NB4 (cell line): ENCODE results near the gene PCSK7.
A peak's percentile ranks its signal among the peaks of the same experiment; 100 is the strongest.

Experiments
- POLR2A ChIP-seq: IDR thresholded peaks from 2 replicates; pipeline ENCODE4 v1.6.1; 2011; ENCODE audit warnings: mild to moderate bottlenecking; ENCODE audit not compliant: insufficient read length; ENCODE audit errors: extremely low read depth
- TF ChIP-seq, protein P1 (sequence below): IDR thresholded peaks from one replicate; pipeline ENCODE4 v1.5.1; 2012; ENCODE audit warnings: low read depth, low read length

DNA sequence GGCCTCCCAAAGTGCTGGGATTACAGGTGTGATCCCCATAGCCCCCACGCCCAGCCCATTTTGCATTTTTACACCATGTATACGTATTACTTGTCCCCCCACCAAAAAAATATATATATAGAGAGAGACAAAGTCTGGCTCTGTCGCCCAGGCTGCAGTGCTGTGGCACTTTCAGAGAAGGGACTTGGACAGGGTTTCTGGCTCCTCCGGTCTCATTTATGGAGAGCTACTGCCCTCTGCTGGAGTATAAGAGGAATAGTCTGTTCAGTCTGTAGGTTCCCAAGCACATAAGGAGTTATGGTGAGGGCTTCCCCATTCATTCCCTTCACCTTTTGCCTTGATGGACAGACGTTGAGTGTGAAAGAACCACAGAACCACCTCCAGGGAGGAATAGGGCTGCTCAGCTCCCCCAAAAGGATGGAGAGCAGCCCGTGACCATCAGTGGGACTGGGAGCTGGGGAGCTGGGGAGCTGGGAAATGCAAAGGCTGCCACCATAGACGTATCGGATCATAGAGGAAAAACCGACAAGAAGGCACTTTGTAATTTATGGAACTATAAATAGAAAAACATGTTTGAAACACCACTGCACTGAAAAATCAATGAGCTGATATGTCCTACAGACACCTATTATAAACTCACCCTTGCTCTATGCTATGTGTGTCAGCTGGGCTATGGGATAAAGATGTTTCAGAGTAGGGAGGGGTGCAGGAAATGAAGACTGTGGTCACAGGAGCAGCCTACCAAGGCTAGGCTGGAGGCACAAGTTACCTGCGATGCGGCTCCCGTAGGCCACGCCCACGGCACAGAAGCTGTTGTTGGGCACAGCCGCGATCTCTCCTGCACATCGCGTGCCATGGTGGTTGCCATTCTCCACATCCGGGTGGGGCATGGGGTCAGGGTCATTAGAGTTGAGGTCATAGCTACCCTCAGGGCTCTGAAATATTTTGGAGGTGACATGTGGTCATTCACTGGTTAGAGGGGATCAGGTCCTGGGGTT, 5.2 kb downstream of the PCSK7 start:
- TF ChIP-seq, protein P1, sequence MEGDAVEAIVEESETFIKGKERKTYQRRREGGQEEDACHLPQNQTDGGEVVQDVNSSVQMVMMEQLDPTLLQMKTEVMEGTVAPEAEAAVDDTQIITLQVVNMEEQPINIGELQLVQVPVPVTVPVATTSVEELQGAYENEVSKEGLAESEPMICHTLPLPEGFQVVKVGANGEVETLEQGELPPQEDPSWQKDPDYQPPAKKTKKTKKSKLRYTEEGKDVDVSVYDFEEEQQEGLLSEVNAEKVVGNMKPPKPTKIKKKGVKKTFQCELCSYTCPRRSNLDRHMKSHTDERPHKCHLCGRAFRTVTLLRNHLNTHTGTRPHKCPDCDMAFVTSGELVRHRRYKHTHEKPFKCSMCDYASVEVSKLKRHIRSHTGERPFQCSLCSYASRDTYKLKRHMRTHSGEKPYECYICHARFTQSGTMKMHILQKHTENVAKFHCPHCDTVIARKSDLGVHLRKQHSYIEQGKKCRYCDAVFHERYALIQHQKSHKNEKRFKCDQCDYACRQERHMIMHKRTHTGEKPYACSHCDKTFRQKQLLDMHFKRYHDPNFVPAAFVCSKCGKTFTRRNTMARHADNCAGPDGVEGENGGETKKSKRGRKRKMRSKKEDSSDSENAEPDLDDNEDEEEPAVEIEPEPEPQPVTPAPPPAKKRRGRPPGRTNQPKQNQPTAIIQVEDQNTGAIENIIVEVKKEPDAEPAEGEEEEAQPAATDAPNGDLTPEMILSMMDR: peak; percentile 77
- TF ChIP-seq POLR2A: no peak
